Activated naive CD8-positive, alpha-beta T cell treated with anti-CD3 and anti-CD28 coated beads, Interleukin-2, amount 50 U/mL, for 16 hours (primary cell): Measurements from ENCODE around the gene SLC9A3.
"Not testable (repeated sequence)": the region's sequence is repeated elsewhere in the genome, so short reads cannot be mapped to it uniquely, and the experiment has no call there.

ENCODE experiments used
- DNase-seq: peaks from one replicate; pipeline ENCODE4 v3.0.0-alpha.2; 2020; ENCODE audit warnings: low read depth, low spot score

Gene SLC9A3

GRCh38 chr5:476102-476813 lies 48.0 kb downstream of the SLC9A3 start:
- no peak for DNase-seq

GRCh38 chr5:475704-476101 lies 48.5 kb downstream of the SLC9A3 start:
- DNase-seq = no peak

GRCh38 chr5:474840-475661 lies 49.2 kb downstream of the SLC9A3 start:
- no peak for DNase-seq

- DNase-seq = not testable (repeated sequence)
Observed at GRCh38 chr5:474232-474839, 49.9 kb downstream of the SLC9A3 start.

- DNase-seq = no peak
Observed at GRCh38 chr5:473551-474192, 50.6 kb downstream of the SLC9A3 start.

- peak; percentile 66 for DNase-seq
Observed at GRCh38 chr5:472656-473550, 51.3 kb downstream of the SLC9A3 start.

- DNase-seq = no peak
Observed at GRCh38 chr5:472076-472655, 52.1 kb downstream of the SLC9A3 start.

- DNase-seq = no peak
Observed at GRCh38 chr5:471750-472058, 52.5 kb downstream of the SLC9A3 start.

- DNase-seq = no peak
Observed at GRCh38 chr5:470961-471749, 53.1 kb downstream of the SLC9A3 start.

- no peak for DNase-seq
Observed at GRCh38 chr5:469752-470483, 54.3 kb downstream of the SLC9A3 start.

GRCh38 chr5:468401-468800 lies 55.8 kb downstream of the SLC9A3 start:
- DNase-seq = no peak

GRCh38 chr5:466661-467310 lies 57.5 kb downstream of the SLC9A3 start:
- DNase-seq = no peak

- DNase-seq = no peak
Observed at GRCh38 chr5:465591-466403, 58.5 kb downstream of the SLC9A3 start.

GRCh38 chr5:464843-465590 lies 59.2 kb downstream of the SLC9A3 start:
- DNase-seq = no peak

- no peak for DNase-seq
Observed at GRCh38 chr5:464446-464842, 59.8 kb downstream of the SLC9A3 start.

- peak; percentile 47 for DNase-seq
Observed at GRCh38 chr5:463952-464351, 60.3 kb downstream of the SLC9A3 start.

- no peak for DNase-seq
Observed at GRCh38 chr5:463301-463700, 60.9 kb downstream of the SLC9A3 start.
